Umbilical cord (tissue), 2 donors: Measurements from ENCODE around the gene FUT6. TPM values are rescaled to one million over a fixed set of nuclear protein-coding genes. Genes with fewer than 3 reads are reported as not detected.

Experiments
- DNase-seq: peaks from one replicate; pipeline ENCODE4 v3.0.0-alpha.2; 2015; ENCODE audit warnings: low spot score
- total RNA-seq: library from RNA; depleted of rRNA; stranded (reverse); fragments of >200 nt; gene quantifications from one replicate; pipeline ENCODE4 v1.2.3, GENCODE V29; 2014; ENCODE audit warnings: low replicate concordance; ENCODE audit not compliant: insufficient read depth

The FUT6 gene
- total RNA-seq, 1 donor from 2014 or later: 1.7 TPM

GRCh38 chr19:5827891-5828660 lies 11.4 kb downstream of the FUT6 start:
- DNase-seq: peak; percentile 97

- no peak for DNase-seq
These were observed 12.1 kb downstream of the FUT6 start for GRCh38 chr19:5827342-5827890.

- peak; percentile 67 for DNase-seq
These were observed 12.8 kb downstream of the FUT6 start for GRCh38 chr19:5826531-5827341.

GRCh38 chr19:5825178-5825577 lies 14.3 kb downstream of the FUT6 start:
- no peak for DNase-seq

- DNase-seq: no peak
These were observed 14.8 kb downstream of the FUT6 start for GRCh38 chr19:5824751-5825150.

GRCh38 chr19:5823579-5824281 lies 15.8 kb downstream of the FUT6 start:
- no peak for DNase-seq

GRCh38 chr19:5822181-5822844 lies 17.2 kb downstream of the FUT6 start:
- DNase-seq: no peak

GRCh38 chr19:5821521-5822180 lies 17.9 kb downstream of the FUT6 start:
- no peak for DNase-seq

- DNase-seq: no peak
These were observed 18.7 kb downstream of the FUT6 start for GRCh38 chr19:5820785-5821184.

GRCh38 chr19:5818594-5818993 lies 20.9 kb downstream of the FUT6 start:
- no peak for DNase-seq

- no peak for DNase-seq
These were observed 22.3 kb downstream of the FUT6 start for GRCh38 chr19:5817218-5817617.

- DNase-seq: no peak
These were observed 24.7 kb downstream of the FUT6 start for GRCh38 chr19:5814852-5815246.

- DNase-seq: no peak
These were observed 25.2 kb downstream of the FUT6 start for GRCh38 chr19:5814123-5814851.

- no peak for DNase-seq
These were observed 28.4 kb downstream of the FUT6 start for GRCh38 chr19:5811117-5811516.

GRCh38 chr19:5809469-5809868 lies 30.0 kb downstream of the FUT6 start:
- DNase-seq: no peak

GRCh38 chr19:5809053-5809452 lies 30.4 kb downstream of the FUT6 start:
- no peak for DNase-seq

- DNase-seq: no peak
These were observed 31.2 kb downstream of the FUT6 start for GRCh38 chr19:5808120-5808816.

GRCh38 chr19:5806905-5807304 lies 32.6 kb downstream of the FUT6 start:
- DNase-seq: no peak

- DNase-seq: no peak
These were observed 33.4 kb downstream of the FUT6 start for GRCh38 chr19:5806133-5806489.
